Activated CD4-positive, alpha-beta memory T cell treated with anti-CD3 and anti-CD28 coated beads, Interleukin-2, amount 10 ng/mL, durations not matched to agents 7 days and 5 days (primary cell): ENCODE measurements around the gene KDM5A. TPM values are rescaled to one million over a fixed set of nuclear protein-coding genes. Genes with fewer than 3 reads are reported as not detected.
"Not testable (repeated sequence)": the region's sequence is repeated elsewhere in the genome, so short reads cannot be mapped to it uniquely, and the experiment has no call there.

Experiments used
- CTCF ChIA-PET: fragments of 350-600 bp; sonication (Branson Sonifier 250); formaldehyde crosslinking; loops from one replicate; lab custom pipeline; 2021; ENCODE audit warnings: antibody characterized with exemption, inconsistent platforms; lab: Charles Lee
- POLR2A ChIA-PET: fragments of 350-600 bp; sonication (Branson Sonifier 250); formaldehyde crosslinking; loops from one replicate; lab custom pipeline; 2021; ENCODE audit warnings: antibody characterized with exemption; lab: Charles Lee
- DNase-seq: peaks from one replicate; pipeline ENCODE4 v3.0.0-alpha.2; 2020
- H3K27ac Mint-ChIP-seq: one replicate; pipeline ENCODE4 v1.8.0; 2021; ENCODE audit warnings: mild to moderate bottlenecking, mixed read lengths
- H3K27me3 Mint-ChIP-seq: one replicate; pipeline ENCODE4 v1.8.0; 2021; ENCODE audit warnings: mixed read lengths
- H3K36me3 Mint-ChIP-seq: one replicate; pipeline ENCODE4 v1.8.0; 2021; ENCODE audit warnings: low read depth, mixed read lengths
- H3K4me1 Mint-ChIP-seq: one replicate; pipeline ENCODE4 v1.8.0; 2021; ENCODE audit warnings: mixed read lengths
- H3K4me3 Mint-ChIP-seq: one replicate; pipeline ENCODE4 v1.8.0; 2021; ENCODE audit warnings: mild to moderate bottlenecking, mixed read lengths
- H3K9me3 Mint-ChIP-seq: one replicate; pipeline ENCODE4 v1.8.0; 2021; ENCODE audit warnings: mixed read lengths
- total RNA-seq, 2 experiments: library from RNA; stranded (reverse); gene quantifications; one replicate each; pipeline ENCODE4 v1.2.3, GENCODE V29; 2021

KDM5A gene
- total RNA-seq, 2 experiments from 2014 or later = 91.4 to 94.6 TPM

- DNase-seq = no peak
- peaks cover 15% of the 10 kb centered on the region for H3K4me1 Mint-ChIP-seq
- no peak overlapping the region for H3K4me3 Mint-ChIP-seq
- peaks cover 70% of the 10 kb centered on the region for H3K36me3 Mint-ChIP-seq
- H3K27me3 Mint-ChIP-seq = no peaks in the 10 kb centered on the region
- ChIA-PET CTCF (no interaction called here), POLR2A (no interaction called here)
- H3K27ac Mint-ChIP-seq = no peak overlapping the region
- no peaks in the 10 kb centered on the region for H3K9me3 Mint-ChIP-seq
Observed at GRCh38 chr12:323507-323906, 65.6 kb downstream of the KDM5A start.

- Mint-ChIP-seq H3K27me3 (no peaks in the 10 kb centered on the region), H3K9me3 (no peaks in the 10 kb centered on the region), H3K36me3 (peaks cover 73% of the 10 kb centered on the region), H3K4me1 (peaks cover 12% of the 10 kb centered on the region), H3K4me3 (no peak overlapping the region), H3K27ac (no peak overlapping the region)
- CTCF ChIA-PET = interaction anchor here (0.6 kb wide), 1 partner anchor 234 kb away, joined by 3 read pairs; no protein-coding TSS in a partner anchor
- POLR2A ChIA-PET = no interaction called here
- DNase-seq = no peak
Observed at GRCh38 chr12:321606-322326, 67.4 kb downstream of the KDM5A start.

- H3K36me3 Mint-ChIP-seq = peaks cover 79% of the 10 kb centered on the region
- peak overlapping the region; percentile 38 for H3K27ac Mint-ChIP-seq
- no peaks in the 10 kb centered on the region for H3K9me3 Mint-ChIP-seq
- no peak overlapping the region for H3K4me3 Mint-ChIP-seq
- H3K27me3 Mint-ChIP-seq = no peaks in the 10 kb centered on the region
- DNase-seq = no peak
- ChIA-PET CTCF (no interaction called here), POLR2A (no interaction called here)
- peaks cover 3% of the 10 kb centered on the region for H3K4me1 Mint-ChIP-seq
Observed at GRCh38 chr12:318759-319515, 70.2 kb downstream of the KDM5A start.

- peaks cover 2% of the 10 kb centered on the region for H3K9me3 Mint-ChIP-seq
- H3K36me3 Mint-ChIP-seq = peaks cover 81% of the 10 kb centered on the region
- CTCF ChIA-PET = interaction anchor here (0.6 kb wide), 1 partner anchor 44 kb away, joined by 7 read pairs; no protein-coding TSS in a partner anchor
- POLR2A ChIA-PET = no interaction called here
- no peaks in the 10 kb centered on the region for H3K27me3 Mint-ChIP-seq
- H3K4me3 Mint-ChIP-seq = no peak overlapping the region
- peaks cover 10% of the 10 kb centered on the region for H3K4me1 Mint-ChIP-seq
- no peak overlapping the region for H3K27ac Mint-ChIP-seq
- no peak for DNase-seq
Observed at GRCh38 chr12:308511-308910, 80.6 kb downstream of the KDM5A start.

GRCh38 chr12:307406-307805, 81.7 kb downstream of the KDM5A start:
- no peak overlapping the region for H3K27ac Mint-ChIP-seq
- POLR2A ChIA-PET = no interaction called here
- H3K4me1 Mint-ChIP-seq = peaks cover 20% of the 10 kb centered on the region
- H3K4me3 Mint-ChIP-seq = no peak overlapping the region
- CTCF ChIA-PET = no interaction called here
- peaks cover 89% of the 10 kb centered on the region for H3K36me3 Mint-ChIP-seq
- no peak for DNase-seq
- peaks cover 4% of the 10 kb centered on the region for H3K9me3 Mint-ChIP-seq
- H3K27me3 Mint-ChIP-seq = no peaks in the 10 kb centered on the region

GRCh38 chr12:304805-305204, 84.3 kb downstream of the KDM5A start:
- Mint-ChIP-seq H3K27ac (no peak overlapping the region), H3K4me3 (no peak overlapping the region), H3K27me3 (no peaks in the 10 kb centered on the region), H3K9me3 (peaks cover 16% of the 10 kb centered on the region), H3K4me1 (peaks cover 45% of the 10 kb centered on the region), H3K36me3 (peaks cover 95% of the 10 kb centered on the region)
- ChIA-PET CTCF (no interaction called here), POLR2A (interaction anchor here (0.6 to 1.1 kb wide), 3 partner anchors 27 to 907 kb away, joined by 3 to 4 read pairs (median 3); no protein-coding TSS in a partner anchor)
- DNase-seq = no peak

GRCh38 chr12:302766-303165, 86.4 kb downstream of the KDM5A start:
- Mint-ChIP-seq H3K9me3 (peaks cover 17% of the 10 kb centered on the region), H3K36me3 (peaks cover 95% of the 10 kb centered on the region), H3K27ac (peak overlapping the region; percentile 67), H3K4me1 (peaks cover 45% of the 10 kb centered on the region)
- H3K27me3 Mint-ChIP-seq, DNase-seq, POLR2A ChIA-PET, H3K4me3 Mint-ChIP-seq, CTCF ChIA-PET: not testable (repeated sequence)

- Mint-ChIP-seq H3K4me1 (peaks cover 45% of the 10 kb centered on the region), H3K36me3 (peaks cover 96% of the 10 kb centered on the region), H3K9me3 (peaks cover 17% of the 10 kb centered on the region)
- H3K27ac Mint-ChIP-seq, H3K27me3 Mint-ChIP-seq, DNase-seq, H3K4me3 Mint-ChIP-seq, CTCF ChIA-PET: not testable (repeated sequence)
- POLR2A ChIA-PET = interaction anchor here (2.4 kb wide), 1 partner anchor 89 kb away, joined by 5 read pairs; the partner anchor contains the start of gene KDM5A
Observed at GRCh38 chr12:300166-300565, 89.0 kb downstream of the KDM5A start.

- H3K4me3 Mint-ChIP-seq, H3K27ac Mint-ChIP-seq, POLR2A ChIA-PET, CTCF ChIA-PET, H3K27me3 Mint-ChIP-seq, DNase-seq: not testable (repeated sequence)
- peaks cover 98% of the 10 kb centered on the region for H3K36me3 Mint-ChIP-seq
- peaks cover 16% of the 10 kb centered on the region for H3K9me3 Mint-ChIP-seq
- H3K4me1 Mint-ChIP-seq = peaks cover 44% of the 10 kb centered on the region
Observed at GRCh38 chr12:299511-299910, 89.6 kb downstream of the KDM5A start.

GRCh38 chr12:298059-298458, 91.1 kb downstream of the KDM5A start:
- DNase-seq, H3K4me3 Mint-ChIP-seq, H3K27me3 Mint-ChIP-seq, POLR2A ChIA-PET, CTCF ChIA-PET, H3K27ac Mint-ChIP-seq: not testable (repeated sequence)
- H3K36me3 Mint-ChIP-seq = peaks cover 96% of the 10 kb centered on the region
- peaks cover 32% of the 10 kb centered on the region for H3K4me1 Mint-ChIP-seq
- H3K9me3 Mint-ChIP-seq = peaks cover 15% of the 10 kb centered on the region

- no peaks in the 10 kb centered on the region for H3K27me3 Mint-ChIP-seq
- H3K4me3 Mint-ChIP-seq = no peak overlapping the region
- peaks cover 85% of the 10 kb centered on the region for H3K36me3 Mint-ChIP-seq
- H3K27ac Mint-ChIP-seq = no peak overlapping the region
- peaks cover 2% of the 10 kb centered on the region for H3K4me1 Mint-ChIP-seq
- no peak for DNase-seq
- CTCF ChIA-PET = no interaction called here
- POLR2A ChIA-PET = no interaction called here
- H3K9me3 Mint-ChIP-seq = peaks cover 4% of the 10 kb centered on the region
Observed at GRCh38 chr12:295132-295531, 94.0 kb downstream of the KDM5A start.

GRCh38 chr12:293199-293598, 95.9 kb downstream of the KDM5A start:
- H3K36me3 Mint-ChIP-seq = peaks cover 73% of the 10 kb centered on the region
- no peaks in the 10 kb centered on the region for H3K4me1 Mint-ChIP-seq
- H3K9me3 Mint-ChIP-seq = no peaks in the 10 kb centered on the region
- no peak overlapping the region for H3K27ac Mint-ChIP-seq
- H3K4me3 Mint-ChIP-seq = no peak overlapping the region
- no peak for DNase-seq
- no peaks in the 10 kb centered on the region for H3K27me3 Mint-ChIP-seq
- ChIA-PET CTCF (no interaction called here), POLR2A (no interaction called here)

GRCh38 chr12:292186-292585, 96.9 kb downstream of the KDM5A start:
- Mint-ChIP-seq H3K36me3 (peaks cover 74% of the 10 kb centered on the region), H3K9me3 (peaks cover 3% of the 10 kb centered on the region), H3K4me3 (no peak overlapping the region), H3K27ac (no peak overlapping the region), H3K27me3 (no peaks in the 10 kb centered on the region), H3K4me1 (peaks cover 8% of the 10 kb centered on the region)
- DNase-seq = no peak
- CTCF ChIA-PET = no interaction called here
- POLR2A ChIA-PET = interaction anchor here (0.9 kb wide), 1 partner anchor 10 kb away, joined by 5 read pairs; no protein-coding TSS in a partner anchor
